ENCODE data around the gene CXCR4.

- TF ChIP-seq EP300 (conservative IDR thresholded peaks at IDR 0.05; ENCODE audit: poor library complexity, severe bottlenecking) (no peak), CTCF (IDR thresholded peaks at IDR 0.05; ENCODE audit: poor library complexity, severe bottlenecking) (no peak), POLR2AphosphoS5 (IDR thresholded peaks at IDR 0.05) (no peak)
Observed at GRCh38 chr2:136112317-136113208, 5.4 kb downstream of the CXCR4 start.
